Measurements from ENCODE around the gene CTBP2.

Gene CTBP2

GRCh38 chr10:125015356-125015944 lies 144.9 kb downstream of the CTBP2 start:
- TF ChIP-seq TCF12 (IDR thresholded peaks at IDR 0.05; ENCODE audit: low read depth) (no peak), YY1 (IDR thresholded peaks at IDR 0.05; ENCODE audit: low read depth) (no peak), RAD21 (IDR thresholded peaks at IDR 0.05; ENCODE audit: low read depth) (no peak), FOXM1 (IDR thresholded peaks at IDR 0.05; ENCODE audit: borderline replicate concordance, low read depth) (no peak), TAF1 (IDR thresholded peaks at IDR 0.05; ENCODE audit: low read depth) (no peak), NFIC (IDR thresholded peaks at IDR 0.05) (no peak), REST (IDR thresholded peaks at IDR 0.05; ENCODE audit: low read depth) (no peak), ZBTB7A (IDR thresholded peaks at IDR 0.05; ENCODE audit: low read depth) (no peak), EP300 (IDR thresholded peaks at IDR 0.05; ENCODE audit: borderline replicate concordance) (no peak), CEBPB (IDR thresholded peaks at IDR 0.05) (no peak), TEAD4 (IDR thresholded peaks at IDR 0.05) (no peak), USF1 (IDR thresholded peaks at IDR 0.05) (no peak), MAX (IDR thresholded peaks at IDR 0.05) (no peak), EGR1 (IDR thresholded peaks at IDR 0.05) (no peak), CREB1 (IDR thresholded peaks at IDR 0.05; ENCODE audit: low read depth) (no peak)

GRCh38 chr10:125014836-125015355 lies 145.5 kb downstream of the CTBP2 start:
- TF ChIP-seq TAF1 (IDR thresholded peaks at IDR 0.05; ENCODE audit: low read depth) (no peak), NFIC (IDR thresholded peaks at IDR 0.05) (no peak), REST (IDR thresholded peaks at IDR 0.05; ENCODE audit: low read depth) (no peak), TEAD4 (IDR thresholded peaks at IDR 0.05) (no peak), YY1 (IDR thresholded peaks at IDR 0.05; ENCODE audit: low read depth) (no peak), CREB1 (IDR thresholded peaks at IDR 0.05; ENCODE audit: low read depth) (no peak), RAD21 (IDR thresholded peaks at IDR 0.05; ENCODE audit: low read depth) (no peak), USF1 (IDR thresholded peaks at IDR 0.05) (no peak), FOXM1 (IDR thresholded peaks at IDR 0.05; ENCODE audit: borderline replicate concordance, low read depth) (no peak), ZBTB7A (IDR thresholded peaks at IDR 0.05; ENCODE audit: low read depth) (no peak), CEBPB (IDR thresholded peaks at IDR 0.05) (no peak), EP300 (IDR thresholded peaks at IDR 0.05; ENCODE audit: borderline replicate concordance) (no peak)

GRCh38 chr10:125014086-125014830 lies 146.1 kb downstream of the CTBP2 start:
- no peak for TF ChIP-seq CEBPB (IDR thresholded peaks at IDR 0.05)
- no peak for TF ChIP-seq EP300 (IDR thresholded peaks at IDR 0.05; ENCODE audit: borderline replicate concordance)
- TF ChIP-seq USF1 (IDR thresholded peaks at IDR 0.05) = no peak
- no peak for TF ChIP-seq CREB1 (IDR thresholded peaks at IDR 0.05; ENCODE audit: low read depth)
- no peak for TF ChIP-seq TCF12 (IDR thresholded peaks at IDR 0.05; ENCODE audit: low read depth)
- TF ChIP-seq MAX (IDR thresholded peaks at IDR 0.05) = no peak
- no peak for TF ChIP-seq NFIC (IDR thresholded peaks at IDR 0.05)
- no peak for TF ChIP-seq EGR1 (IDR thresholded peaks at IDR 0.05)
- no peak for TF ChIP-seq RAD21 (IDR thresholded peaks at IDR 0.05; ENCODE audit: low read depth)
- no peak for TF ChIP-seq FOXM1 (IDR thresholded peaks at IDR 0.05; ENCODE audit: borderline replicate concordance, low read depth)
- TF ChIP-seq REST (IDR thresholded peaks at IDR 0.05; ENCODE audit: low read depth) = no peak
- TF ChIP-seq TAF1 (IDR thresholded peaks at IDR 0.05; ENCODE audit: low read depth) = no peak
- TF ChIP-seq YY1 (IDR thresholded peaks at IDR 0.05; ENCODE audit: low read depth) = no peak
- TF ChIP-seq TEAD4 (IDR thresholded peaks at IDR 0.05) = no peak
- no peak for TF ChIP-seq ZBTB7A (IDR thresholded peaks at IDR 0.05; ENCODE audit: low read depth)

All from Ishikawa (cell line).